ENCODE measurements around the gene PRG3.

The PRG3 gene
- 0 to 0.09 reads per million in 2 experiments for total RNA-seq

- no peak for DNase-seq (ENCODE audit: low read depth)
Observed at GRCh38 chr11:57380975-57381374, at the start of gene PRG3. Gene PRG3, minus strand, starts transcription at chr11:57381150. Its CDS starts 442 bp downstream, at chr11:57380708.

GRCh38 chr11:57429946-57430345, 49.0 kb upstream of the PRG3 start:
- no peak for DNase-seq (ENCODE audit: low read depth)

GRCh38 chr11:57428643-57429042, 47.7 kb upstream of the PRG3 start:
- no peak for DNase-seq (ENCODE audit: low read depth)

- DNase-seq (ENCODE audit: low read depth): no peak
Observed at GRCh38 chr11:57427727-57428082, 46.8 kb upstream of the PRG3 start.

GRCh38 chr11:57426929-57427726, 46.2 kb upstream of the PRG3 start, which contains the start of gene SLC43A3:
Gene SLC43A3, minus strand, starts transcription at chr11:57427121. Its CDS starts 949 bp downstream, at chr11:57426172.
- DNase-seq (ENCODE audit: low read depth): peak; percentile 27

- DNase-seq (ENCODE audit: low read depth): no peak
Observed at GRCh38 chr11:57426439-57426928, 45.5 kb upstream of the PRG3 start.

- no peak for DNase-seq (ENCODE audit: low read depth)
Observed at GRCh38 chr11:57425565-57426438, 44.9 kb upstream of the PRG3 start.

- DNase-seq (ENCODE audit: low read depth): peak; percentile 64
Observed at GRCh38 chr11:57424792-57425564, 44.0 kb upstream of the PRG3 start.

- no peak for DNase-seq (ENCODE audit: low read depth)
Observed at GRCh38 chr11:57424137-57424791, 43.3 kb upstream of the PRG3 start.

- DNase-seq (ENCODE audit: low read depth): no peak
Observed at GRCh38 chr11:57422669-57423068, 41.7 kb upstream of the PRG3 start.

- no peak for DNase-seq (ENCODE audit: low read depth)
Observed at GRCh38 chr11:57421805-57422204, 40.9 kb upstream of the PRG3 start.

GRCh38 chr11:57421066-57421465, 40.1 kb upstream of the PRG3 start:
- DNase-seq (ENCODE audit: low read depth): no peak

GRCh38 chr11:57419146-57419545, 38.2 kb upstream of the PRG3 start:
- no peak for DNase-seq (ENCODE audit: low read depth)

- no peak for DNase-seq (ENCODE audit: low read depth)
Observed at GRCh38 chr11:57418131-57418530, 37.2 kb upstream of the PRG3 start.

GRCh38 chr11:57417056-57417455, 36.1 kb upstream of the PRG3 start:
- no peak for DNase-seq (ENCODE audit: low read depth)

GRCh38 chr11:57416436-57416835, 35.5 kb upstream of the PRG3 start:
- no peak for DNase-seq (ENCODE audit: low read depth)

- DNase-seq (ENCODE audit: low read depth): no peak
Observed at GRCh38 chr11:57414612-57415212, 33.8 kb upstream of the PRG3 start.

GRCh38 chr11:57413681-57414080, 32.7 kb upstream of the PRG3 start:
- no peak for DNase-seq (ENCODE audit: low read depth)

GRCh38 chr11:57410287-57410686, 29.3 kb upstream of the PRG3 start:
- DNase-seq (ENCODE audit: low read depth): no peak

- DNase-seq (ENCODE audit: low read depth): no peak
Observed at GRCh38 chr11:57409321-57410100, 28.6 kb upstream of the PRG3 start.

Measured in T follicular helper cell (primary cell).